Vagina (tissue), 2 donors: ENCODE results near the gene ARPP21.

Experiments used
- CTCF ChIP-seq, 3 experiments: fragments of 450-650 bp in 2 of 3; fragments of 200-600 bp in 1 of 3; sonication (generic) in 1 of 3; IDR thresholded peaks; one replicate each; pipeline ENCODE4 v1.5.1; 2017 to 2019; ENCODE audit warnings: antibody characterized with exemption in 3 of 3, mild to moderate bottlenecking in 2 of 3, moderate library complexity in 2 of 3
- POLR2A ChIP-seq, 2 donors: fragments of 450-650 bp; IDR thresholded peaks; one replicate each; pipeline ENCODE4 v1.6.1; 2017; ENCODE audit warnings: antibody characterized with exemption in 2 of 2, mild to moderate bottlenecking in 2 of 2, moderate library complexity in 2 of 2
- POLR2AphosphoS5 ChIP-seq, 2 donors: sonication (generic); formaldehyde crosslinking; IDR thresholded peaks; one replicate each; pipeline ENCODE4 v1.9.0; 2017; ENCODE audit warnings: antibody characterized with exemption in 2 of 2, mild to moderate bottlenecking in 2 of 2, low read depth in 1 of 2; ENCODE audit not compliant: insufficient read depth in 1 of 2

GRCh38 chr3:35784169-35784568 is 144.8 kb downstream of the ARPP21 start:
- no peak for TF ChIP-seq CTCF (IDR thresholded peaks at IDR 0.05)
- TF ChIP-seq POLR2A (IDR thresholded peaks at IDR 0.05): no peak
- TF ChIP-seq POLR2AphosphoS5 (IDR thresholded peaks at IDR 0.05; ENCODE audit: insufficient read depth in 1 of 2, low read depth in 1 of 2): no peak
